22Rv1 (cell line): ENCODE measurements around the gene ATRAID.

Experiments used
- H3K27ac ChIP-seq: fragments of 450-650 bp; 2 replicates; pipeline ENCODE4 v1.5.1; 2017
- CTCF ChIP-seq: fragments of 450-650 bp; IDR thresholded peaks from 2 replicates; pipeline ENCODE4 v1.5.1; 2017; ENCODE audit warnings: mild to moderate bottlenecking
- ZFX ChIP-seq: fragments of 450-650 bp; IDR thresholded peaks from 2 replicates; pipeline ENCODE4 v1.6.1; 2017; ENCODE audit warnings: antibody characterized with exemption, borderline replicate concordance

Gene ATRAID

GRCh38 chr2:27251766-27252165, 39.9 kb downstream of the ATRAID start:
- no peak overlapping the region for H3K27ac ChIP-seq
- TF ChIP-seq ZFX (no peak), CTCF (no peak)

- TF ChIP-seq CTCF = no peak
- TF ChIP-seq ZFX = no peak
- H3K27ac ChIP-seq = no peak overlapping the region
Observed at GRCh38 chr2:27255187-27255586, 43.3 kb downstream of the ATRAID start.

- no peak overlapping the region for H3K27ac ChIP-seq
- TF ChIP-seq ZFX = no peak
- TF ChIP-seq CTCF = no peak
Observed at GRCh38 chr2:27255660-27256059, 43.8 kb downstream of the ATRAID start.

GRCh38 chr2:27256855-27257454, 45.1 kb downstream of the ATRAID start:
- TF ChIP-seq CTCF (no peak), ZFX (no peak)
- H3K27ac ChIP-seq = no peak overlapping the region

- no peak for TF ChIP-seq CTCF
- no peak for TF ChIP-seq ZFX
- H3K27ac ChIP-seq = no peak overlapping the region
Observed at GRCh38 chr2:27258051-27258450, 46.2 kb downstream of the ATRAID start.

- TF ChIP-seq ZFX = no peak
- no peak for TF ChIP-seq CTCF
- no peak overlapping the region for H3K27ac ChIP-seq
Observed at GRCh38 chr2:27261241-27261925, 49.5 kb downstream of the ATRAID start.

GRCh38 chr2:27261926-27262298, 50.1 kb downstream of the ATRAID start:
- H3K27ac ChIP-seq = no peak overlapping the region

More at GRCh38 chr2:27261926-27262298, 50.1 kb downstream of the ATRAID start:
- no peak for TF ChIP-seq CTCF
- TF ChIP-seq ZFX = no peak
